ENCODE measurements around the gene PARP16.
"Not testable (repeated sequence)": the region's sequence is repeated elsewhere in the genome, so short reads cannot be mapped to it uniquely, and the experiment has no call there.

PARP16 gene

DNA sequence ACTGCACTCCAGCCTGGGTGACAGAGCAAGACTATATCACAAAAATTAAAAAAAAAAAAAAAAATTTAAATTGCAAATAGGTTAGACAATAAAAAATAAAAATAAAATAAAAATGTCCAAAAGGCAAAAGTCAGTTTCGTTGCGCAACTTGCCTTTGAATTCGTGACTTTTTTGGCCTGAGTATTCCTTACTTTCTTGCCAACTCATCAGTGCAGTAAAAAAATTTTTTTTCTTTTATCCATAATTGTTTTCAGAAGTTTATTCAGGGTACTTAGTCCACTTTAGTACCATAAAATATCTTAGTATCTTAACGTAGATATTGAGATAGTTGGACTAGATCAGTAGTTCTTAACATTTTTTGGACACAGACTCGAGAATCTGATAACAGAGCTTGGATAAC lies 53.0 kb downstream of the PARP16 start:
- DNase-seq (ENCODE audit: low spot score): no peak

DNA sequence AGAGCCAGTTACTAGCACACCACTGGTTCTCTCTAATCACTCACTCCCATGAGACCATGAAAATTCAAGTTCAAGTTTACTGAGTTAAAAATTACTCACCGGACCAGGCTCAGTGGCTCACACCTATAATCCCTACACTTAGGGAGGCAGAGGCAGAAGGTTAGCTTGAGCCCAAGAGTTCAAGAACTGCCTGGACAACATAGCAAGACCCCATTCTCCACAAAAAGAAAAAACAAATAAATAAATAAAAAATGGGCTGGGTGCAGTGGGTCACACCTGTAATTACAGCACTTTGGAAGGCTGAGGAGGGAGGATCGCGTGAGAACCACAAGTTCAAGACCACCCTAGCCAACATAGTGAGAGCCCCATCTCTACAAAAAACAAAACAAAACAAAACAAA lies 54.2 kb downstream of the PARP16 start:
- DNase-seq (ENCODE audit: low spot score): no peak

DNA sequence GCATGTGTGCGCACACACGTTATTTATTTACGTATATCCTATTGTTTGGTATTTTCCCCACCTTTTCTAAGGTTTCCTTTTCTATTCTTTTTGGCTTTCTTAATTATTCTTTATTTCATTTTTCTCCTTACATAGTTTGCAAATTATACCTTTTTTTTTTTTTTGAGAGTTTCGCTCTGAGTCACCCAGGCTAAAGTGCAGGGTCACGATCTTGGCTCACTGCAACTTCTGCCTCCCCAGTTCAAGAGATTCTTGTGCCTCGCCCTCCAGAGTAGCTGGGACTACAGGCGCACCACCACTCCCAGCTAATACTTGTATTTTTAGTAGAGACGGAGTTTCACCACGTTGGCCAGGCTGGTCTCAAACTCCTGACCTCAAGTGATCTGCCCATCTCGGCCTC lies 55.4 kb downstream of the PARP16 start:
- no peak for DNase-seq (ENCODE audit: low spot score)

- DNase-seq (ENCODE audit: low spot score): not testable (repeated sequence)
Measured at GRCh38 chr15:65226901-65227300, 59.8 kb downstream of the PARP16 start.

- no peak for DNase-seq (ENCODE audit: low spot score)
Measured at GRCh38 chr15:65226221-65226620, 60.5 kb downstream of the PARP16 start.

DNA sequence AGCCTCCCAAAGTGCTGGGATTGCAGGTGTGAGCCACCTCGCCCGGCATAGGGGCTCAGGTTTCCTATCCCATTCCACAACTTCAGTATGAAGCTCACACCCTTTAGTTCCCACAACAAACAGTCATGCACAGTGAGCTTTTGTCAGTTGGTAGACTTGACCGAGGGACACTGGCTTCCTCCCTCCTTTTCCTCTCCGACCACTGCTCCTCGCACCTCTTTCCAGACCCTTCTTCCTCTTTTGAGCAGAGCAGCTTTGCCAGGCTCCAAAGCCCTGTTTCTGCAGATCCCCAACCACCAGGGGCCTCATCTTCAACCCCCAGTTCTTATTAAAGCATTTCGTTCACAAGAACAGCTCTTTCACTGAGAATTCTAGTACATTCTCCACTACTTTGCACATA lies 62.7 kb downstream of the PARP16 start:
- no peak for DNase-seq (ENCODE audit: low spot score)

GRCh38 chr15:65222891-65223290 lies 63.8 kb downstream of the PARP16 start:
- DNase-seq (ENCODE audit: low spot score): no peak

- no peak for DNase-seq (ENCODE audit: low spot score)
Measured at GRCh38 chr15:65221697-65222096, 65.0 kb downstream of the PARP16 start.

DNA sequence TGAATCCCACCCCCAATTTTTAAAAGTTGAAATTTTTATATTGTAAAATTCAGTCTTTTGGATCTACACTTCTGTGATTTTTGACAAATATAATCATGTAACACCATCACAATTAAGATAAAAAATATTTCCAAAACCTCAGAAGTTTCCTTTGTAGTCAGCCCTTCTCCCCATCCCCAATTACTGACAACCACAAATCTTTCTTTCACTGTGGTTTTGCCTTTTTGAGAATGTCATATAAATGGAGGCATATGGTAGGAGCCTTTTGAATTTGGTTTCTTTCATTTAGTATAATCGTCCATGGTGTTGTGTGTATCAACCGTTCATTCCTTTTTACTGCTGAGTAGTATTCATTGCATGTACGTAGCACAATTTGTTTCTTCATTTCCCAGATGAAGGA lies 67.5 kb downstream of the PARP16 start:
- DNase-seq (ENCODE audit: low spot score): no peak

DNA sequence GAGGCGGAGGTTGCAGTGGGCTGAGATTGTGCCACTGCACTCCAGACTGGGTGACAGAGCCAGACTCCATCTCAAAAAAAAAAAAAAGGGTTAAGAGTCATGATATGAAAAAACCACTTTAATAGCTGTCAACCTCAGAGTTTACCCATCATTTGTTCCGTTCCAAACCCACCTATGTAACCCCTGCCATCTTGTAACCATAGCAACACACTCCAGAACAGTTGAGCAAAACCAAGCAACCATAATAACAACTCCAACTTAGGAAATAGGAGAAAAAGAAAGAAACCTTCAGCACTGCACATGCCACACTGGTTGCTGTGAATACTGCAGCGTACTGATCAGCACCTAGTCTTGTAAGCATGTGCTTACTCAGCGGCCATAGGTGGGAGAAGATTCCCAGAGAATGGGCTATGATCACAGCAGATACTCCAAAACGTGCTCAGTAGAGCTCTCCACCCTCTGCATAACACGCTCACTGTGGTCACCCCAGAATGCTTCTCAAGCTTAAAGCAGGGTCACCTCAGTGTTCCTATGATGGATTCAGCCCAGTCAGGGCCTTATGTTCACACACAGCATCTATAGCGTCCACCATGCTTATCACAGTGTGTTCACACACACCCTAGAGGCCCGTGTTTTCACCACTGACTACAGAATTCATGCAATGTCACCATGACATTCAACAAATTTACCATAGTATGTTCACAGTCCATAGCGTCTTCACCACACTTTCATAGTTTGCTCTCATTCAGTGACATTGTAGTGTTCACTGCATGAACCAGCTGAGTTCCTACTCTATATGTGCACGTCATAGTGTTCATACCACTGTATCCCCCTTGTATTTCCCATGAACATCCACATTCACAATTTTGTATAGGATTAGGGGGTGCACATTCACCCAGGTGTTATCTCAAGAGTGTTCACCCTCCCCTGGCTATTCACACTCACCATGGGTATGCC lies 68.9 kb downstream of the PARP16 start:
- no peak for DNase-seq (ENCODE audit: low spot score)

DNA sequence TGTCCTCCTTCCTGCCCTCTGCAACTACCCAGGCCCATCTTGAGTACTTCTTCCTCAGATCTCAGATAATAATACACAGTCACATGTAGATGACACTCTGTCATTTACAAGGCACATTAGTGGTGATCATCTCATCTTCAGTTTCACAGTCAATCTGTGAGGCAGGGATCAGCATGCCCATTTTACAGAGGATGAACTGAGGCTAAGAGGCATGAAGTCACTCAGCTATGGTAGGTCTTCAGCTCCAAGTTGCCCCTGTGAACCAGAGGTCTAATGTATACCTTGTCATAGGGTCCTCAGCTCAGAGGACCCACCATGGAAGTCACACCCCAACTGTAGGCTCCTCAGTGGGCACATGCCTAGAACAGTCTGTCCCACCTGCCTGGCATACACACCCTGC lies 71.2 kb downstream of the PARP16 start:
- DNase-seq (ENCODE audit: low spot score): no peak

DNA sequence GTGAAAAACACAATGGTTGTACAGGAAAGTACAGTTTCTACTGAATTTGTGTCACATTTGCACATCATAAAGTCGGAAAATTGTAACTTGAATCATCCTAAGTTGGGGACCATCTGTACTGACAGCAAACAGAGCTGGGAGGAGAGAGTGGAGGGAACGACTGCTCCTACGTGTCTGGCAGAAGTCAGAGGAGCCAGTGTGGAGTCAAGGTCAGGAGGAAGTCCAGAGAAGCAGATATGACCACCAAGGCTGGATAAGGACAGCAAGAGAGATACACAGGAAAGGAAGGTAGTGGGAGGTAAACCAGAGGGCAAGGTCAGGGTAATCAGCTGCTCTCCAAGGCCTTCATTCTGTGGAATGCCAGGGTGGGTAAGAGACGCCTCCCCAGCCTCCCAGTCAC lies 72.7 kb downstream of the PARP16 start:
- no peak for DNase-seq (ENCODE audit: low spot score)

GRCh38 chr15:65213241-65213640 lies 73.4 kb downstream of the PARP16 start:
- DNase-seq (ENCODE audit: low spot score): no peak

DNA sequence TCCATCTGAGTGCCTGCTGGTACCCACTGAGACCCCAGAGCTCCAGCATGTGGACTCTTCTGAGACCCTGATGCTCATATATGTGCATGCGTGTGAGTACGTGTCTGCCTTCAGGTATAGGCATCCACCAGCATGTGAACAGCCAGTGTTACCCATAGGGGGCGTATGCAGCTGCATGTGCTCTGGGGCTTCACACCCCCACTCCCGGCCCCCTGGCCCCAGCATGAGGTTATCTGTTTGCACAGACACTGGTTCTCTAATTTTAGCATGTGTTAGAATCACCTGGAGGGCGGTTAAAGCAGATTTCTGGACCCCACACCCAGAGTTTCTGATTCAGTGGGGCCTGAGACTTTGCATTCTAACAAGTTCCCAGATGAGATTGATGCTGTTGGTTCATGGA lies 74.6 kb downstream of the PARP16 start:
- DNase-seq (ENCODE audit: low spot score): no peak

DNA sequence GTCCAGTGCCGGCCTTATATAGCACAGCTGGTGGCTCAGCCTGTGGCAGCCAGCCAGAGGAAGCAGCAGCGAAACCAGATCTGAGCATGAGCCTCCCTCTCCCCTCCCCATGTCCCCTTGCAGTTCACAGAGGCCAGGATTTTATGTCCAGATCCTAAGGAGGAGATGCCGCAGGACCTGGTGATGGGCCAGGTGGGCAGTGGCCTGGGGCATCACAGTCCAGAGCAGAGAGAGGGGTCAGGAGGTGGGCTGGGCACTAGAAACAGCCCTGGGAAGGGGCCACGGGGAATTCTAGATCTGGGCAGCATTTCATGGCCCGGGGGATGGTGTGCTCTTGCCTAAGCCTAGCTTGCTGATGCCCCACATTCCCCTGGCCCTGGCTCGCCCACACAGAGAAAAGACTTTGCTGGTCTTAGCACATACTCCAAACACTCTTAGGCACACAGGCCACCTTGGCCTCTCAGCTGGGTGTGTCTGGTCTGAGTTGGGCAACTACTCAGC lies 75.2 kb downstream of the PARP16 start:
- DNase-seq (ENCODE audit: low spot score): no peak

GRCh38 chr15:65210770-65211481 lies 75.8 kb downstream of the PARP16 start, which contains the start of gene CILP:
TSS of gene CILP (minus strand) at chr15:65211473. CDS start at chr15:65209755, 1,718 bp downstream.
- no peak for DNase-seq (ENCODE audit: low spot score)

DNA sequence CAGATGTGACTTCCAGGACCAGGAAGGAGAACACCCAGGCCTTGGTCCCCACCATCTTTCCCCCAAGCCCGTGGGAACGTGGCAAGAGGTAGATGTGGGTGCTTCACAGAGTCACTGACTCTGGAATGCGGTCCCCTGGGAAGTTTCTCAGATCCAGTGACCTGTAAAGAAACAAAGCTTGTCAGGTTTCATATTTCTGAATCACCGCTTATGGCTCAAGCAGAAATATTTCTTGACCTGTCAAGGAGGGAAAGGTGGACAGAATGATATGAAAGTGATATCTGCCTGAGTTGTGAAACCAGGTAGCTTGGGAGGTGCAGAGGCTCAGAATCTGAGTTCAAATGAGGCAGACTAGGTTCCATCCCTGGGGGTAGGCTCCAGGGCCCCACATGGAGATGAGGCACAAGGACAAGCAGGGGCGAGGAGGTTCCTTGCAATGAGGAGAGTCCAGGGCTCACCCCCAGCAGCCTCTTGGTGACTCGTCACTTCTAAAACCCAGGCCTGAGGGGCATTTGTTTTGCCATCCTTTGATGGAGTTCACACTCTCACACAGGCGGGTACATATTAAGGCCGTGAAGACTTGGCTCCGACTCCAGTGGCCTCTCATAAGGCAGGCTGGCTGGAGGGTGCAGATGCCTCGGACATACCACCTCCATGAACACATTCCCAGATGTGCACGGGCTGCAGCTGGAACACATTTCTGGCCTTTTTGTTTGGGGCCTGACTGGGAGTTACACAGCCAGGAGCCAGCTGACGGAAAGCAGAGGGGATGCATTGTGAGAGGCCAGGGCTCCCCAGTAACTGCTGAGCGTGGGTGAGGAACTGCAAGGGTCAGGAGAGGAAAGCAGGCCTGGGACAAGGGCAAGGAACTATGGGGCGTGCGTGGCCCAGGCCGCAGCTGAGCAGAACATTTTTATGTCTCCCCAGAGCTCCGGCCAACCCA lies 76.7 kb downstream of the PARP16 start:
- DNase-seq (ENCODE audit: low spot score): no peak

GRCh38 chr15:65208647-65209046 lies 78.0 kb downstream of the PARP16 start:
- no peak for DNase-seq (ENCODE audit: low spot score)

Data from globus pallidus (tissue), 1 donor.